HEK293 (cell line): ENCODE results near the gene PCNA.

Experiments used
- GLIS2 ChIP-seq: fragments of 450-650 bp; formaldehyde crosslinking; IDR thresholded peaks from 2 replicates; pipeline ENCODE4 v1.5.1; 2016; ENCODE audit warnings: missing biosample characterization, missing genetic modification characterization
- MZF1 ChIP-seq: fragments of 450-650 bp; formaldehyde crosslinking; IDR thresholded peaks from 2 replicates; pipeline ENCODE4 v1.5.1; 2017; ENCODE audit warnings: missing biosample characterization, missing genetic modification characterization, borderline replicate concordance
- PBX3 ChIP-seq: sonication (generic); formaldehyde crosslinking; IDR thresholded peaks from 2 replicates; pipeline ENCODE4 v1.8.1; 2022; ENCODE audit warnings: mild to moderate bottlenecking, moderate library complexity, missing genetic modification reagents
- YY1 ChIP-seq: fragments of 450-650 bp; formaldehyde crosslinking; IDR thresholded peaks from 2 replicates; pipeline ENCODE4 v1.5.1; 2018; ENCODE audit warnings: missing biosample characterization, missing genetic modification characterization
- ZBTB17 ChIP-seq: fragments of 450-650 bp; formaldehyde crosslinking; IDR thresholded peaks from 2 replicates; pipeline ENCODE4 v1.5.1; 2016; ENCODE audit warnings: missing biosample characterization, missing genetic modification characterization
- ZBTB8A ChIP-seq: fragments of 450-650 bp; formaldehyde crosslinking; IDR thresholded peaks from 2 replicates; pipeline ENCODE4 v1.5.1; 2016; ENCODE audit warnings: missing biosample characterization, missing genetic modification characterization
- ZFP41 ChIP-seq: fragments of 450-650 bp; formaldehyde crosslinking; IDR thresholded peaks from 2 replicates; pipeline ENCODE4 v1.5.1; 2016; ENCODE audit warnings: missing biosample characterization, missing genetic modification characterization, borderline replicate concordance
- ZNF112 ChIP-seq: fragments of 450-650 bp; formaldehyde crosslinking; IDR thresholded peaks from 2 replicates; pipeline ENCODE4 v1.5.0; 2017; ENCODE audit warnings: missing biosample characterization, missing genetic modification characterization
- ZNF114 ChIP-seq: fragments of 450-650 bp; formaldehyde crosslinking; IDR thresholded peaks from 2 replicates; pipeline ENCODE4 v1.5.0; 2017; ENCODE audit warnings: missing biosample characterization, missing genetic modification characterization
- ZNF146 ChIP-seq: fragments of 450-650 bp; formaldehyde crosslinking; IDR thresholded peaks from 2 replicates; pipeline ENCODE4 v1.5.1; 2016; ENCODE audit warnings: missing biosample characterization, missing genetic modification characterization
- ZNF214 ChIP-seq: fragments of 450-650 bp; formaldehyde crosslinking; IDR thresholded peaks from 2 replicates; pipeline ENCODE4 v1.5.1; 2017; ENCODE audit warnings: missing biosample characterization, mild to moderate bottlenecking, missing genetic modification characterization, borderline replicate concordance
- ZNF23 ChIP-seq: fragments of 450-650 bp; formaldehyde crosslinking; IDR thresholded peaks from 2 replicates; pipeline ENCODE4 v1.5.1; 2016; ENCODE audit warnings: missing biosample characterization, missing genetic modification characterization, borderline replicate concordance
- ZNF26 ChIP-seq: fragments of 450-650 bp; formaldehyde crosslinking; IDR thresholded peaks from 2 replicates; pipeline ENCODE4 v1.5.1; 2016; ENCODE audit warnings: missing biosample characterization, missing genetic modification characterization
- ZNF302 ChIP-seq: fragments of 450-650 bp; formaldehyde crosslinking; IDR thresholded peaks from 2 replicates; pipeline ENCODE4 v1.5.1; 2016; ENCODE audit warnings: missing biosample characterization, missing genetic modification characterization, low read depth
- ZNF311 ChIP-seq: fragments of 450-650 bp; formaldehyde crosslinking; IDR thresholded peaks from 2 replicates; pipeline ENCODE4 v1.5.1; 2017; ENCODE audit warnings: missing biosample characterization, missing genetic modification characterization, borderline replicate concordance
- ZNF394 ChIP-seq: fragments of 450-650 bp; formaldehyde crosslinking; IDR thresholded peaks from 2 replicates; pipeline ENCODE4 v1.5.1; 2016; ENCODE audit warnings: missing biosample characterization, missing genetic modification characterization, mild to moderate bottlenecking, moderate library complexity, borderline replicate concordance
- ZNF473 ChIP-seq: fragments of 450-650 bp; formaldehyde crosslinking; IDR thresholded peaks from 2 replicates; pipeline ENCODE4 v1.5.1; 2017; ENCODE audit warnings: missing biosample characterization, missing genetic modification characterization
- ZNF560 ChIP-seq: fragments of 450-650 bp; formaldehyde crosslinking; IDR thresholded peaks from 2 replicates; pipeline ENCODE4 v1.5.1; 2017; ENCODE audit warnings: missing biosample characterization, missing genetic modification characterization, borderline replicate concordance
- ZNF624 ChIP-seq: fragments of 450-650 bp; formaldehyde crosslinking; IDR thresholded peaks from 2 replicates; pipeline ENCODE4 v1.5.1; 2017; ENCODE audit warnings: missing biosample characterization, missing genetic modification characterization
- ZNF629 ChIP-seq: fragments of 450-650 bp; formaldehyde crosslinking; IDR thresholded peaks from 2 replicates; pipeline ENCODE4 v1.5.1; 2017; ENCODE audit warnings: missing biosample characterization, missing genetic modification characterization
- ZNF654 ChIP-seq: fragments of 450-650 bp; formaldehyde crosslinking; IDR thresholded peaks from 2 replicates; pipeline ENCODE4 v1.5.1; 2016; ENCODE audit warnings: low read depth, missing biosample characterization, missing genetic modification characterization
- ZNF658 ChIP-seq: fragments of 450-650 bp; formaldehyde crosslinking; IDR thresholded peaks from 2 replicates; pipeline ENCODE4; 2016; ENCODE audit warnings: missing biosample characterization, missing genetic modification characterization
- ZNF701 ChIP-seq: fragments of 450-650 bp; formaldehyde crosslinking; IDR thresholded peaks from 2 replicates; pipeline ENCODE4 v1.5.1; 2016; ENCODE audit warnings: missing biosample characterization, missing genetic modification characterization
- ZNF791 ChIP-seq: fragments of 450-650 bp; formaldehyde crosslinking; IDR thresholded peaks from 2 replicates; pipeline ENCODE4 v1.5.1; 2016; ENCODE audit warnings: missing biosample characterization, missing genetic modification characterization
- ZNF792 ChIP-seq: fragments of 450-650 bp; formaldehyde crosslinking; IDR thresholded peaks from 2 replicates; pipeline ENCODE4 v1.5.1; 2016; ENCODE audit warnings: missing biosample characterization, missing genetic modification characterization
- ZNF830 ChIP-seq: fragments of 450-650 bp; IDR thresholded peaks from 2 replicates; pipeline ENCODE4 v1.5.0; 2018; ENCODE audit warnings: missing biosample characterization, missing genetic modification characterization, low read depth, mild to moderate bottlenecking, moderate library complexity
- TF ChIP-seq, protein P1 (sequence below): fragments of 450-650 bp; formaldehyde crosslinking; IDR thresholded peaks from 2 replicates; pipeline ENCODE4 v1.5.1; 2016; ENCODE audit warnings: missing biosample characterization, missing genetic modification characterization
- TF ChIP-seq, protein P2 (sequence below): fragments of 450-650 bp; formaldehyde crosslinking; IDR thresholded peaks from 2 replicates; pipeline ENCODE4 v1.5.1; 2016; ENCODE audit warnings: missing biosample characterization, missing genetic modification characterization, borderline replicate concordance
- TF ChIP-seq, protein P3 (sequence below): fragments of 450-650 bp; formaldehyde crosslinking; IDR thresholded peaks from 2 replicates; pipeline ENCODE4 v1.5.1; 2016; ENCODE audit warnings: missing biosample characterization, missing genetic modification characterization
- TF ChIP-seq, protein P4 (sequence below): fragments of 450-650 bp; formaldehyde crosslinking; IDR thresholded peaks from 2 replicates; pipeline ENCODE4 v1.5.1; 2017; ENCODE audit warnings: missing biosample characterization, missing genetic modification characterization

PCNA gene

GRCh38 chr20:5127204-5127858, 7.6 kb upstream of the PCNA start (continued):
- TF ChIP-seq ZNF311 (tag by site-specific recombination) (no peak), MZF1 (tag by site-specific recombination) (peak; percentile 57; the same call in 1 of the 2 replicates), ZNF629 (tag by site-specific recombination) (peak; percentile 87), ZNF658 (tag by site-specific recombination) (no peak), PBX3 (no peak), ZFP41 (tag by site-specific recombination) (no peak), ZNF560 (tag by site-specific recombination) (no peak), ZNF214 (tag by site-specific recombination) (no peak), ZNF654 (tag by site-specific recombination) (no peak), ZNF830 (tag by site-specific recombination) (no peak), ZNF624 (tag by site-specific recombination) (no peak), ZBTB8A (tag by site-specific recombination) (peak; percentile 79), ZNF146 (no peak), ZNF701 (tag by site-specific recombination) (no peak), ZNF792 (tag by site-specific recombination) (no peak), GLIS2 (peak; percentile 77), ZNF112 (tag by site-specific recombination) (no peak), ZNF23 (no peak), ZNF26 (tag by site-specific recombination) (no peak), ZNF302 (tag by site-specific recombination) (no peak), ZNF791 (tag by site-specific recombination) (no peak), ZNF394 (no peak), ZBTB17 (tag by site-specific recombination) (peak; percentile 53; the same call in 1 of the 2 replicates), ZNF114 (tag by site-specific recombination) (no peak), ZNF473 (tag by site-specific recombination) (no peak), YY1 (tag by site-specific recombination) (no peak; the same call in 1 of the 2 replicates)
- TF ChIP-seq, protein P1, sequence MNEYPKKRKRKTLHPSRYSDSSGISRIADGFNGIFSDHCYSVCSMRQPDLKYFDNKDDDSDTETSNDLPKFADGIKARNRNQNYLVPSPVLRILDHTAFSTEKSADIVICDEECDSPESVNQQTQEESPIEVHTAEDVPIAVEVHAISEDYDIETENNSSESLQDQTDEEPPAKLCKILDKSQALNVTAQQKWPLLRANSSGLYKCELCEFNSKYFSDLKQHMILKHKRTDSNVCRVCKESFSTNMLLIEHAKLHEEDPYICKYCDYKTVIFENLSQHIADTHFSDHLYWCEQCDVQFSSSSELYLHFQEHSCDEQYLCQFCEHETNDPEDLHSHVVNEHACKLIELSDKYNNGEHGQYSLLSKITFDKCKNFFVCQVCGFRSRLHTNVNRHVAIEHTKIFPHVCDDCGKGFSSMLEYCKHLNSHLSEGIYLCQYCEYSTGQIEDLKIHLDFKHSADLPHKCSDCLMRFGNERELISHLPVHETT (tag by site-specific recombination) = no peak
- TF ChIP-seq, protein P2, sequence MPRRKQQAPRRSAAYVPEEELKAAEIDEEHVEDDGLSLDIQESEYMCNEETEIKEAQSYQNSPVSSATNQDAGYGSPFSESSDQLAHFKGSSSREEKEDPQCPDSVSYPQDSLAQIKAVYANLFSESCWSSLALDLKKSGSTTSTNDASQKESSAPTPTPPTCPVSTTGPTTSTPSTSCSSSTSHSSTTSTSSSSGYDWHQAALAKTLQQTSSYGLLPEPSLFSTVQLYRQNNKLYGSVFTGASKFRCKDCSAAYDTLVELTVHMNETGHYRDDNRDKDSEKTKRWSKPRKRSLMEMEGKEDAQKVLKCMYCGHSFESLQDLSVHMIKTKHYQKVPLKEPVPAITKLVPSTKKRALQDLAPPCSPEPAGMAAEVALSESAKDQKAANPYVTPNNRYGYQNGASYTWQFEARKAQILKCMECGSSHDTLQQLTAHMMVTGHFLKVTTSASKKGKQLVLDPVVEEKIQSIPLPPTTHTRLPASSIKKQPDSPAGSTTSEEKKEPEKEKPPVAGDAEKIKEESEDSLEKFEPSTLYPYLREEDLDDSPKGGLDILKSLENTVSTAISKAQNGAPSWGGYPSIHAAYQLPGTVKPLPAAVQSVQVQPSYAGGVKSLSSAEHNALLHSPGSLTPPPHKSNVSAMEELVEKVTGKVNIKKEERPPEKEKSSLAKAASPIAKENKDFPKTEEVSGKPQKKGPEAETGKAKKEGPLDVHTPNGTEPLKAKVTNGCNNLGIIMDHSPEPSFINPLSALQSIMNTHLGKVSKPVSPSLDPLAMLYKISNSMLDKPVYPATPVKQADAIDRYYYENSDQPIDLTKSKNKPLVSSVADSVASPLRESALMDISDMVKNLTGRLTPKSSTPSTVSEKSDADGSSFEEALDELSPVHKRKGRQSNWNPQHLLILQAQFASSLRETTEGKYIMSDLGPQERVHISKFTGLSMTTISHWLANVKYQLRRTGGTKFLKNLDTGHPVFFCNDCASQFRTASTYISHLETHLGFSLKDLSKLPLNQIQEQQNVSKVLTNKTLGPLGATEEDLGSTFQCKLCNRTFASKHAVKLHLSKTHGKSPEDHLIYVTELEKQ = no peak
- TF ChIP-seq, protein P3, sequence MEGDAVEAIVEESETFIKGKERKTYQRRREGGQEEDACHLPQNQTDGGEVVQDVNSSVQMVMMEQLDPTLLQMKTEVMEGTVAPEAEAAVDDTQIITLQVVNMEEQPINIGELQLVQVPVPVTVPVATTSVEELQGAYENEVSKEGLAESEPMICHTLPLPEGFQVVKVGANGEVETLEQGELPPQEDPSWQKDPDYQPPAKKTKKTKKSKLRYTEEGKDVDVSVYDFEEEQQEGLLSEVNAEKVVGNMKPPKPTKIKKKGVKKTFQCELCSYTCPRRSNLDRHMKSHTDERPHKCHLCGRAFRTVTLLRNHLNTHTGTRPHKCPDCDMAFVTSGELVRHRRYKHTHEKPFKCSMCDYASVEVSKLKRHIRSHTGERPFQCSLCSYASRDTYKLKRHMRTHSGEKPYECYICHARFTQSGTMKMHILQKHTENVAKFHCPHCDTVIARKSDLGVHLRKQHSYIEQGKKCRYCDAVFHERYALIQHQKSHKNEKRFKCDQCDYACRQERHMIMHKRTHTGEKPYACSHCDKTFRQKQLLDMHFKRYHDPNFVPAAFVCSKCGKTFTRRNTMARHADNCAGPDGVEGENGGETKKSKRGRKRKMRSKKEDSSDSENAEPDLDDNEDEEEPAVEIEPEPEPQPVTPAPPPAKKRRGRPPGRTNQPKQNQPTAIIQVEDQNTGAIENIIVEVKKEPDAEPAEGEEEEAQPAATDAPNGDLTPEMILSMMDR (tag by site-specific recombination) = no peak
- TF ChIP-seq, protein P4, sequence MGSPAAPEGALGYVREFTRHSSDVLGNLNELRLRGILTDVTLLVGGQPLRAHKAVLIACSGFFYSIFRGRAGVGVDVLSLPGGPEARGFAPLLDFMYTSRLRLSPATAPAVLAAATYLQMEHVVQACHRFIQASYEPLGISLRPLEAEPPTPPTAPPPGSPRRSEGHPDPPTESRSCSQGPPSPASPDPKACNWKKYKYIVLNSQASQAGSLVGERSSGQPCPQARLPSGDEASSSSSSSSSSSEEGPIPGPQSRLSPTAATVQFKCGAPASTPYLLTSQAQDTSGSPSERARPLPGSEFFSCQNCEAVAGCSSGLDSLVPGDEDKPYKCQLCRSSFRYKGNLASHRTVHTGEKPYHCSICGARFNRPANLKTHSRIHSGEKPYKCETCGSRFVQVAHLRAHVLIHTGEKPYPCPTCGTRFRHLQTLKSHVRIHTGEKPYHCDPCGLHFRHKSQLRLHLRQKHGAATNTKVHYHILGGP (tag by site-specific recombination) = no peak
